ENCODE results near the gene PPFIA2.

PPFIA2 gene

GRCh38 chr12:81270385-81270784 is 488.8 kb downstream of the PPFIA2 start:
- no peak overlapping the region for H3K4me3 Mint-ChIP-seq
- H3K27ac Mint-ChIP-seq = no peak overlapping the region
- no peaks in the 10 kb centered on the region for H3K27me3 Mint-ChIP-seq (ENCODE audit: low read depth)
- H3K4me1 Mint-ChIP-seq = no peaks in the 10 kb centered on the region
- TF ChIP-seq CTCF (IDR thresholded peaks at IDR 0.05; ENCODE audit: unreplicated experiment in 3 of 3) = no peak
- H3K9me3 Mint-ChIP-seq = no peaks in the 10 kb centered on the region
- H3K36me3 Mint-ChIP-seq (ENCODE audit: low read depth) = no peaks in the 10 kb centered on the region

GRCh38 chr12:81263072-81263471 is 496.1 kb downstream of the PPFIA2 start:
- H3K27ac Mint-ChIP-seq = no peak overlapping the region
- no peaks in the 10 kb centered on the region for H3K36me3 Mint-ChIP-seq (ENCODE audit: low read depth)
- H3K4me3 Mint-ChIP-seq = no peak overlapping the region
- H3K27me3 Mint-ChIP-seq (ENCODE audit: low read depth) = no peaks in the 10 kb centered on the region
- H3K9me3 Mint-ChIP-seq = no peaks in the 10 kb centered on the region
- no peaks in the 10 kb centered on the region for H3K4me1 Mint-ChIP-seq
- TF ChIP-seq CTCF (IDR thresholded peaks at IDR 0.05; ENCODE audit: unreplicated experiment in 3 of 3) = no peak

- no peak for TF ChIP-seq CTCF (IDR thresholded peaks at IDR 0.05; ENCODE audit: unreplicated experiment in 3 of 3)
- Mint-ChIP-seq H3K4me3 (no peak overlapping the region), H3K9me3 (no peaks in the 10 kb centered on the region), H3K27ac (no peak overlapping the region), H3K36me3 (ENCODE audit: low read depth) (no peaks in the 10 kb centered on the region), H3K27me3 (ENCODE audit: low read depth) (no peaks in the 10 kb centered on the region), H3K4me1 (no peaks in the 10 kb centered on the region)
Measured at GRCh38 chr12:81261508-81262207, 497.5 kb downstream of the PPFIA2 start.

- H3K4me1 Mint-ChIP-seq = no peaks in the 10 kb centered on the region
- no peak overlapping the region for H3K4me3 Mint-ChIP-seq
- H3K27me3 Mint-ChIP-seq (ENCODE audit: low read depth) = no peaks in the 10 kb centered on the region
- H3K9me3 Mint-ChIP-seq = no peaks in the 10 kb centered on the region
- H3K27ac Mint-ChIP-seq = no peak overlapping the region
- peaks cover 10% of the 10 kb centered on the region for H3K36me3 Mint-ChIP-seq (ENCODE audit: low read depth)
- TF ChIP-seq CTCF (IDR thresholded peaks at IDR 0.05; ENCODE audit: unreplicated experiment in 3 of 3) = no peak
Measured at GRCh38 chr12:81259360-81259759, 499.8 kb downstream of the PPFIA2 start.

- Mint-ChIP-seq H3K36me3 (ENCODE audit: low read depth) (peaks cover 16% of the 10 kb centered on the region), H3K4me3 (no peak overlapping the region), H3K9me3 (no peaks in the 10 kb centered on the region), H3K27ac (peak overlapping the region in 1 of 3 experiments; percentile 59), H3K4me1 (no peaks in the 10 kb centered on the region), H3K27me3 (ENCODE audit: low read depth) (no peaks in the 10 kb centered on the region)
- TF ChIP-seq CTCF (IDR thresholded peaks at IDR 0.05; ENCODE audit: unreplicated experiment in 3 of 3) = peak; percentile 49 to 65 (median 62)
Measured at GRCh38 chr12:81257947-81258551, 501.1 kb downstream of the PPFIA2 start.

- no peak for TF ChIP-seq CTCF (IDR thresholded peaks at IDR 0.05; ENCODE audit: unreplicated experiment in 3 of 3)
- no peaks in the 10 kb centered on the region for H3K9me3 Mint-ChIP-seq
- H3K36me3 Mint-ChIP-seq (ENCODE audit: low read depth) = peaks cover 19% of the 10 kb centered on the region
- peak overlapping the region in 1 of 3 experiments; percentile 49 for H3K27ac Mint-ChIP-seq
- H3K4me3 Mint-ChIP-seq = no peak overlapping the region
- H3K27me3 Mint-ChIP-seq (ENCODE audit: low read depth) = no peaks in the 10 kb centered on the region
- H3K4me1 Mint-ChIP-seq = no peaks in the 10 kb centered on the region
Measured at GRCh38 chr12:81255947-81256346, 503.2 kb downstream of the PPFIA2 start.

All from nephron (organoid).